HepG2 (cell line): ENCODE data around the gene ENTPD1. TPM values are rescaled to one million over a fixed set of nuclear protein-coding genes. Genes with fewer than 3 reads are reported as not detected.

Source experiments
- ATAC-seq: fragments of 200-7000 bp; cut with Tn5 transposase; 3 replicates; pipeline ENCODE4 v1.9.1; 2020; ENCODE audit warnings: mild to moderate bottlenecking, moderate library complexity
- BruUV-seq: library from RNA; stranded (reverse); fragments of 400-500 nt; replicated peaks from 2 replicates; lab custom pipeline; 2021; lab: Mats Ljungman, UMichigan
- CTCF ChIA-PET: fragments of 300-600 bp; formaldehyde crosslinking; extraction: SDS; loops from one replicate; lab custom pipeline; 2021; ENCODE audit warnings: low total read pairs, inconsistent platforms, low intra/inter-chr PET ratio; lab: Yijun Ruan, JAX
- POLR2A ChIA-PET: fragments of 350-600 bp; sonication (Branson Sonifier 250); formaldehyde crosslinking; loops from one replicate; lab custom pipeline; 2020; ENCODE audit warnings: antibody characterized with exemption, inconsistent platforms; lab: Yijun Ruan, JAX
- DNase-seq: peaks from one replicate; pipeline ENCODE4 v3.0.0-alpha.2; 2015; ENCODE audit warnings: low spot score
- FAIRE-seq: peaks from 3 replicates; lab custom pipeline; 2011; peaks lifted over from hg19 to GRCh38; lab: Jason Lieb, UNC
- H2AFZ ChIP-seq: one replicate; pipeline ENCODE4 v1.6.1; 2011; ENCODE audit warnings: low read length, inconsistent platforms
- H3K27ac ChIP-seq: fragments of 300-600 bp; 3 replicates; pipeline ENCODE4 v1.8.0; 2011; ENCODE audit warnings: mixed run types, mild to moderate bottlenecking, mixed read lengths, low read length, inconsistent platforms; ENCODE audit not compliant: insufficient read depth; ENCODE audit errors: extremely low read length
- H3K27me3 ChIP-seq, 2 experiments: fragments of 200-600 bp in 1 of 2; 2 replicates in 1 of 2; 3 replicates in 1 of 2; pipeline versions ENCODE4 v1.6.0 to v1.8.0; 2011; ENCODE audit warnings: low read length in 2 of 2, mild to moderate bottlenecking in 2 of 2, moderate library complexity in 2 of 2, inconsistent platforms in 1 of 2; ENCODE audit not compliant: insufficient read depth in 2 of 2, control insufficient read depth in 1 of 2
- H3K36me3 ChIP-seq, 2 experiments: fragments of 200-600 bp in 1 of 2; replicated peaks in 1 of 2; 2 replicates in 1 of 2; 3 replicates in 1 of 2; pipeline versions ENCODE4 v1.5.1 to v1.8.0; 2011; ENCODE audit warnings: low read length in 2 of 2, inconsistent platforms in 1 of 2; ENCODE audit not compliant: insufficient read depth in 2 of 2, control insufficient read depth in 1 of 2
- H3K4me1 ChIP-seq: 2 replicates; pipeline ENCODE4 v1.5.1; 2012; ENCODE audit warnings: low read length, inconsistent platforms; ENCODE audit not compliant: insufficient read depth
- H3K4me2 ChIP-seq: 2 replicates; pipeline ENCODE4 v1.6.0; 2011; ENCODE audit warnings: low read depth, low read length, inconsistent platforms
- H3K4me3 ChIP-seq, 3 experiments: fragments of 200-600 bp in 1 of 3; sonication (generic), shearing (Covaris generic) in 1 of 3; replicated peaks in 1 of 3; 2 replicates each; pipeline ENCODE4 v1.5.1; 2011 to 2016; ENCODE audit warnings: low read length in 3 of 3, inconsistent platforms in 2 of 3, low read depth in 2 of 3, mild to moderate bottlenecking in 2 of 3, control low read depth in 1 of 3, mixed read lengths in 1 of 3; ENCODE audit not compliant: insufficient read depth in 1 of 3
- H3K79me2 ChIP-seq: one replicate; pipeline ENCODE4 v1.6.1; 2011; ENCODE audit warnings: low read length, inconsistent platforms; ENCODE audit not compliant: insufficient read depth
- H3K9ac ChIP-seq: 2 replicates; pipeline ENCODE4 v1.6.0; 2011; ENCODE audit warnings: mild to moderate bottlenecking, low read depth, low read length, inconsistent platforms; ENCODE audit not compliant: insufficient read depth
- H3K9me3 ChIP-seq: 2 replicates; pipeline ENCODE4 v1.5.1; 2012; ENCODE audit warnings: mild to moderate bottlenecking, low read length
- H4K20me1 ChIP-seq: 2 replicates; pipeline ENCODE4 v1.6.0; 2011; ENCODE audit warnings: inconsistent platforms, mild to moderate bottlenecking, low read length, moderate library complexity; ENCODE audit not compliant: insufficient read depth
- ARNT2 ChIP-seq: sonication (generic); formaldehyde crosslinking; IDR thresholded peaks from 2 replicates; pipeline ENCODE4 v1.8.0; 2022; ENCODE audit warnings: mild to moderate bottlenecking, low read depth, missing genetic modification reagents, moderate library complexity
- CCAR2 ChIP-seq: fragments of 200-400 bp; formaldehyde crosslinking; optimal IDR thresholded peaks from 2 replicates; pipeline ENCODE3; 2018; ENCODE audit warnings: low read depth, mild to moderate bottlenecking, low read length, moderate library complexity
- FOXA3 ChIP-seq: IDR thresholded peaks from 2 replicates; pipeline ENCODE4 v1.6.1; 2016; ENCODE audit warnings: missing genetic modification reagents, missing compliant biosample characterization
- HDAC2 ChIP-seq: sonication (generic); formaldehyde crosslinking; IDR thresholded peaks from 2 replicates; pipeline ENCODE4 v1.4.0; 2020; ENCODE audit warnings: missing genetic modification reagents
- HNRNPLL ChIP-seq: fragments of 200-400 bp; formaldehyde crosslinking; IDR thresholded peaks from 2 replicates; pipeline ENCODE4 v1.6.1; 2017; ENCODE audit warnings: mild to moderate bottlenecking, low read depth, low read length; ENCODE audit not compliant: poor library complexity, severe bottlenecking
- MBD4 ChIP-seq: IDR thresholded peaks from 2 replicates; pipeline ENCODE4 v1.6.1; 2012; ENCODE audit warnings: low read length, inconsistent platforms, borderline replicate concordance
- MBNL3 ChIP-seq: fragments of 250-450 bp; sonication (Bioruptor Pico); conservative IDR thresholded peaks from 2 replicates; pipeline ENCODE4 v1.8.0; 2022; ENCODE audit warnings: mild to moderate bottlenecking, inconsistent platforms
- MIER2 ChIP-seq: IDR thresholded peaks from 2 replicates; pipeline ENCODE4 v1.6.1; 2016; ENCODE audit warnings: missing biosample characterization, missing genetic modification reagents
- MXD1 ChIP-seq: sonication (generic); formaldehyde crosslinking; IDR thresholded peaks from 2 replicates; pipeline ENCODE4 v1.4.0; 2020; ENCODE audit warnings: mild to moderate bottlenecking, missing genetic modification reagents
- PAX8 ChIP-seq: sonication (generic); formaldehyde crosslinking; IDR thresholded peaks from 2 replicates; pipeline ENCODE4 v1.8.0; 2022; ENCODE audit warnings: mild to moderate bottlenecking, missing genetic modification reagents, borderline replicate concordance
- PITX1 ChIP-seq: sonication (generic); formaldehyde crosslinking; IDR thresholded peaks from 2 replicates; pipeline ENCODE4 v1.5.1; 2020; ENCODE audit warnings: mild to moderate bottlenecking, missing genetic modification reagents
- SAFB2 ChIP-seq: sonication (generic); formaldehyde crosslinking; IDR thresholded peaks from 2 replicates; pipeline ENCODE4 v1.5.1; 2020; ENCODE audit warnings: missing genetic modification reagents, low read depth, mild to moderate bottlenecking, borderline replicate concordance
- SP2 ChIP-seq: sonication (generic); formaldehyde crosslinking; IDR thresholded peaks from 2 replicates; pipeline ENCODE4 v1.5.1; 2020; ENCODE audit warnings: mild to moderate bottlenecking, missing genetic modification reagents
- TEAD2 ChIP-seq: sonication (generic); formaldehyde crosslinking; IDR thresholded peaks from 2 replicates; pipeline ENCODE4 v1.9.0; 2021; ENCODE audit warnings: missing genetic modification reagents
- TOPORS ChIP-seq: sonication (generic); formaldehyde crosslinking; IDR thresholded peaks from 2 replicates; pipeline ENCODE4 v1.8.0; 2023; ENCODE audit warnings: mild to moderate bottlenecking, missing genetic modification reagents
- ZMAT3 ChIP-seq: sonication (generic); formaldehyde crosslinking; conservative IDR thresholded peaks from 2 replicates; pipeline ENCODE4 v1.7.0; 2021; ENCODE audit warnings: missing genetic modification reagents
- ZNF205 ChIP-seq: IDR thresholded peaks from 2 replicates; pipeline ENCODE4 v1.6.1; 2018; ENCODE audit warnings: missing biosample characterization, missing genetic modification reagents
- ZNF329 ChIP-seq: sonication (generic); formaldehyde crosslinking; IDR thresholded peaks from 2 replicates; pipeline ENCODE4 v1.9.0; 2021; ENCODE audit warnings: low read depth, mild to moderate bottlenecking, missing genetic modification reagents
- ZNF552 ChIP-seq: sonication (generic); formaldehyde crosslinking; IDR thresholded peaks from 2 replicates; pipeline ENCODE4 v1.9.0; 2022; ENCODE audit warnings: missing genetic modification reagents, mild to moderate bottlenecking, borderline replicate concordance
- ZNF788 ChIP-seq: sonication (generic); formaldehyde crosslinking; IDR thresholded peaks from 2 replicates; pipeline ENCODE4 v1.5.0; 2020; ENCODE audit warnings: mild to moderate bottlenecking, missing genetic modification reagents, borderline replicate concordance
- ZNF883 ChIP-seq: sonication (generic); formaldehyde crosslinking; IDR thresholded peaks from 2 replicates; pipeline ENCODE4 v1.5.1; 2020; ENCODE audit warnings: mild to moderate bottlenecking, missing genetic modification reagents; ENCODE audit errors: not compliant biosample characterization
- WGBS: methylation state at CpG from one replicate; pipeline ENCODE4 v1.1.6; 2017; ENCODE audit warnings: low lambda C conversion rate; 5-methylcytosine and 5-hydroxymethylcytosine counted together
- in situ Hi-C: cut with HindIII; loops from 2 replicates; pipeline ENCODE4 v1.10.0; 2017; ENCODE audit warnings: low pct_unique_long_range_greater_than_20kb; ENCODE audit not compliant: extremely low pct_ligation_motif_present
- intact Hi-C: fragments of 100-400 bp; cut with micrococcal nuclease; formaldehyde crosslinking; loops from one replicate; pipeline ENCODE4 v1.10.0; 2022; ENCODE audit not compliant: unreplicated experiment
- polyA plus RNA-seq, 8 experiments: library from polyadenylated mRNA; depleted of rRNA in 3 of 8; stranded (reverse) in 7 of 8; unstranded in 1 of 8; fragments of >200 nt; fragmentation: Illumina TruSeq in 4 of 8; extraction: Trizol in 4 of 8; gene quantifications; 2 replicates each; pipeline versions ENCODE4 v1.2.1 to v1.2.3, GENCODE V29; 2011 to 2016; ENCODE audit warnings: low read depth in 4 of 8, missing spikeins in 1 of 8, mixed read lengths in 1 of 8; ENCODE audit not compliant: insufficient read depth in 1 of 8
- total RNA-seq, 5 experiments: library from RNA; depleted of rRNA; stranded (reverse); fragments of >200 nt; fragmentation: Illumina TruSeq; extraction: Trizol; gene quantifications; 2 replicates each; pipeline ENCODE4 v1.2.3, GENCODE V29; 2016; ENCODE audit warnings: low read depth in 1 of 5

ENTPD1 gene
- total and polyA plus RNA-seq, 2 of the 13 experiments (the other 11 are each of a cell fraction or from before 2014, with no cell fraction given) = 0.07 TPM

DNA sequence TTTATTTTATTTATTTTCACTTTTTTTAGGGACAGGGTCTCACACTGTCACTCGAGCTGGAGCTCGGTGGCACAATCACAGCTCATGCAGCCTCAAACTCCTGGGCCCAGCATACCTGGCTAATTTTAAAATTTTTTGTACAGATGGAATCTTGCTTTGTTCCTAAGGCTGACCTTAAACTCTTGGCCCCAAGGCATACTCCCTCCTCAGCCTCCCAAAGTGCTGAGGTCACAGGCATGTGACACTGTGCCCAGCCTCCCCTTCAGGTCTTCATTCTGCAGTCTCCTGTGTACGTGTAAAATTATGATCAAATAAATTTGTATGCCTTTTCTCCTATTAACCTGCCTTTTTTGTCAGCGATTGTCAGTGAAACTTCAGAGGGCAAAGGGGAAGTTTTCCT lies 44.5 kb upstream of the ENTPD1 start:
- ATAC-seq (no peak), DNase-seq (no peak), FAIRE-seq (no peak)
- H3K36me3 ChIP-seq = no peaks in the 10 kb centered on the region
- H3K79me2 ChIP-seq = no peaks in the 10 kb centered on the region
- H3K9ac ChIP-seq = no peak overlapping the region
- H3K27ac ChIP-seq = no peak overlapping the region
- peaks cover 1 to 6% of the 10 kb centered on the region in 2 experiments; a peak in 3 of 5 replicates for H3K27me3 ChIP-seq
- no peaks in the 10 kb centered on the region for H3K4me1 ChIP-seq
- ChIA-PET CTCF (no interaction called here), POLR2A (no interaction called here)
- H3K9me3 ChIP-seq = no peaks in the 10 kb centered on the region
- in situ Hi-C loops = no loop called here
- no peak overlapping the region for H2AFZ ChIP-seq
- no peak overlapping the region for H3K4me3 ChIP-seq
- no TSS peak for BruUV-seq
- WGBS = 60% methylated on average over 4 of the region's 4 CpGs
- TF ChIP-seq TEAD2 (CRISPR knock-in tag) = no peak
- TF ChIP-seq ZNF552 = no peak
- no peak for TF ChIP-seq ZNF329 (CRISPR knock-in tag)
- TF ChIP-seq ZNF205 = no peak
- no peak for TF ChIP-seq HDAC2 (CRISPR knock-in tag)
- no peak for TF ChIP-seq MBD4
- TF ChIP-seq ARNT2 (CRISPR knock-in tag) = no peak
- no peak for TF ChIP-seq PITX1 (CRISPR knock-in tag)
- TF ChIP-seq ZMAT3 (CRISPR knock-in tag) = no peak
- no peak for TF ChIP-seq HNRNPLL
- TF ChIP-seq TOPORS (CRISPR knock-in tag) = no peak
- H3K4me2 ChIP-seq = no peak overlapping the region
- H4K20me1 ChIP-seq = no peaks in the 10 kb centered on the region
- intact Hi-C loops = no loop called here

- Histone ChIP-seq H3K9ac (no peak overlapping the region), H3K27ac (no peak overlapping the region), H3K27me3 (peaks cover 1 to 23% of the 10 kb centered on the region in 2 experiments; a peak in 3 of 5 replicates), H4K20me1 (no peaks in the 10 kb centered on the region), H3K79me2 (no peaks in the 10 kb centered on the region), H3K4me2 (no peak overlapping the region), H2AFZ (no peak overlapping the region), H3K36me3 (no peaks in the 10 kb centered on the region), H3K4me1 (no peaks in the 10 kb centered on the region), H3K4me3 (no peak overlapping the region), H3K9me3 (no peaks in the 10 kb centered on the region)
- in situ Hi-C loops = no loop called here
- no peak for ATAC-seq
- intact Hi-C loops = no loop called here
- BruUV-seq = no TSS peak
- POLR2A ChIA-PET = no interaction called here
- no peak for FAIRE-seq
- CTCF ChIA-PET = no interaction called here
- 76% methylated on average over 3 of the region's 3 CpGs for WGBS
- DNase-seq = no peak
- TF ChIP-seq MBNL3 (CRISPR knock-in tag) (no peak), ZNF883 (CRISPR knock-in tag) (no peak), PAX8 (no peak), SAFB2 (CRISPR knock-in tag) (no peak), ZNF788 (CRISPR knock-in tag) (no peak), FOXA3 (CRISPR knock-in tag) (no peak), CCAR2 (no peak), MIER2 (no peak), SP2 (CRISPR knock-in tag) (no peak), MXD1 (no peak)
These were observed 39.5 kb upstream of the ENTPD1 start for GRCh38 chr10:95716466-95716865.
